Activated CD4-positive, alpha-beta T cell treated with anti-CD3 and anti-CD28 coated beads for 48 hours (primary cell): Measurements from ENCODE around the gene ETV3L.
"Not testable (repeated sequence)": the region's sequence is repeated elsewhere in the genome, so short reads cannot be mapped to it uniquely, and the experiment has no call there.

Experiments used
- DNase-seq: peaks from one replicate; pipeline ENCODE4 v3.0.0-alpha.2; 2020

Gene ETV3L

DNA sequence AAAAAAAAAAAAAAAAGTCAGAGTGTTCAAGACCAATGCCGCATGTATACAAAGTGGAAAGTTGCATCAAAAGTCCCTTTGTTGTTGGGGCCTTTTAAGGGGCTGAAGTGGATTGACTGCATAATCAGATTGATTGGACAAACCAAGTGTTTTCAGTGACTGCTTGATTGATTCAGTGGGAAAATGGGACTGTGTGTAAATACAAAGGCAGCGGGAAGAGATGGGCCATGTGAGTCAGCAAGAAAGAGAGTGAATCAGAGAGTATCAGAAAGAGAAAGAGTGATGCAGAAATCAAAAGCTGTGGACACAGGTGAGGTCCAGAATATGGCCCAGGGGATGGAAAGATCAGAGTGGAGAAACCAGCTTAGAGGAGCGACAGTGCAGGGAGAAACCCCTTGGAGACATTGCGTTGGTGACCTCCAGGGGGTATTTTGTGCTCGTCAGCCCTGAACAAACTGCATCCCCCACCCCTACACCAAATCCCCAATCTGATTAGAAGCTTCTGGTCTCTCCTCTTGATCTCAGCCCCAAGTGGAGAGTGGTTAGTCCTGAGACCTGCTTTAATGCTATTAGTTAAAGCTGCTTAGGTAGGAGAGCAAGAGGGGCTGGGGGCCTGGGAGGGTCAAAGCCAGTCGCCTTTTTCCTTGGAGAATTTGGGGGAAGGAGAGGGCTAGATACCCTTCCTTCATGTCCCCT lies 5.1 kb upstream of the ETV3L start:
- DNase-seq: no peak

DNA sequence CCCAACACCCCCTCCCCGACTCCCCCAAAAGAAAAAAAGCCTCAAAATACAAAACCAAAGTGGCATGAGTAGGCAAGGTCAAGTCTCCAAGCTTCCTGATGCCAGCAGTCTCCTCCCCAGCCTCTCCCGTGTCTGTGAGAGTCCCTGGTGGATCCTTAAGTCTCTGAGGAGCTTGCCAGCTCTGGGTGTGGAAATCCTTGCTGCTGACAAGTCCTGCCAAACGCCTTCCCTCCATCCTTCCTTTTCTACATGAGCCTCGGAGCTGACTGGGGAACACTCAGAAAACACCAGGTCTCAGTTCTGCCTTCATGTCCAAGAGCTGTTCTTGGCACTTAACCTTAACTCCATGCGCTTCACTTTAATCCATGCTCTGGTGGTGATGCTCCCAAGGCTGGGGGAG lies 3.7 kb upstream of the ETV3L start:
- DNase-seq: no peak

DNA sequence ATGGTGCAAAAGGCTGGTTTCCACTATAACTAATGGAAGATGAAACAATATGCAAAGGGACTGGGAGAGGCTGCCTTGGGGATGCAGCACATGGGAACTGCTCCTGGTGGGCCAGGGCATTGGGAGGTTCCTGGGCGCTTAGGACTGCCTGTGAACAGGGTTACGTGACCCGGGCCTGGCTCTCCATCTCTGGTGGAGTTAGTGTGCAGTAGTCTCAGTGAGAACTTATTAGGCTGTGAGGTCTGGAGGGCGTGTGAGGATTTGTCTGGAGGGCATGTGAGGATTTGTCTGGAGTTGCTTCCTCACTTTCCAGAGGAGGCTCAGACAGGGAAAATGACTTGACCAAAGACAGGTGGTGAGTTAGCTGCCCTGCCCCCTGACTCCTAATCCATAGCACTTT lies 1.5 kb upstream of the ETV3L start:
- DNase-seq: no peak

DNA sequence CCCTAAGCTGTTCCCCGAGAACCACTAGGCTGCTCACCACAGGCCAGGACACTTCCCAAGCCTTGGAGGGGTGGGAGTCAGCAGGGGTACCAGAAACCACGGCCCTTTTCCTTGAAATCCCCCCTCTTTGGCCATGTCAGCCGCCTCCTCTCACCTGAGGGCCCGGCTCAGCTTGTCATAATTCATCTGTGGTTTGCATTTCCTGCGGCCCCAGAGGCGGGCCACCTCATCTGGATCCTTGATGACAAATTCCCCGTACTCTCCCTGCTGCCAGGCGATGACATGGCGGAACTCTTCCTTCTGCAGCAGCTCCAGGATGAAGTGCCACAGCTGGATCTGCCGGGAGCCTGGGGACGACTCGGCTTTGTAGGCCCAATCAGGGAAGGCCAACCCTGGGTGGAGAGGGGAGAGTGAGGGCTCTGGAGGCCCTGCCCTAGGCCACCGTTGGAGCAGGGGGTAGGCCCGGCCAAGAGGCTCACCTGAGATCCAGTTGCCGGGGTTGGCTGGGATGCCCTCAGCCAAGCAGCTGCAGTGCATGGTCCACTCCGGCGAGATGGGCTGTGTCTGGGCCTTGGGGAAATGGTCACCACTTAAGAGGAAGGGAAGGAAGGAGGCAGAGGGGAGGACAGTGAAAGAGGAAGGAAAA lies 498 bp downstream of the ETV3L start:
- not testable (repeated sequence) for DNase-seq

DNA sequence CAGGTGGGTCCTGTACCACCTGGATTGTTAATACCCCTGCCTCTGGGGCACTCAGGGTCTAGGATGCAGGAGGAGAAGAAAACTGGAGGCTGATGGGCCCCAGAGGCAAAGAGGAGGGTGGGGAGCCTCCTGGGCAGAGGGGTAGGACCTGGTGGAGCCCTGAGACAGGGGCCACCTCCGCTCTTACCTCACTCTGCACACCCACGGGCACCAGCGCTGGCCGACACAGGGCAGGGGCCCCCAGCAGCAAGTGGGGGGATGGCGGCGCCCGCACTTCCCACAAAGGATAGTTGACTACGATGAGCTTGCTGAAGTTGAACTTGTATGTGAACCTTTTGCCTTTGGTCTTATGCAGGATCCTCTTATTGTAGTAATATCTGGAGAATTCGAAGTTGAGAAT lies 1.1 kb downstream of the ETV3L start:
- no peak for DNase-seq

DNA sequence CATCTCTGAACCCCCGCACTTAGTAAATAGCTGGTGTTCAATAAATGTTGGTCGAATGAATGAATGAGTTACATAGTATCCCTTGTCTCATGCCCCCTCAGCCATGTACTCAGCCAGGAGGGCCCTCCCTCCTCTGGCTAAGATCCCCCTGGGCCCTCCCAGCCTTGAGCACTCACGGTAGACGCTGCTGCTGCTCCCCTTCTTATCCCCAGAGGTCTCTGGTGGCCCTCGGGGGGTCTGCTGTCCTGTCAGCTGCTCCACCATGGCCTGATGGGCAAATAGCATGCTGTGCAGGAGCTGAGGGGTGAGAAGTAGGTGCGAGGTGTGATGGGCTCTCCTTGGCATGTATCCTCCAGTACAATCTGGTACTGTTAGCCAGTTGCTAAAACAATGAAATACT lies 1.9 kb downstream of the ETV3L start:
- DNase-seq: no peak

DNA sequence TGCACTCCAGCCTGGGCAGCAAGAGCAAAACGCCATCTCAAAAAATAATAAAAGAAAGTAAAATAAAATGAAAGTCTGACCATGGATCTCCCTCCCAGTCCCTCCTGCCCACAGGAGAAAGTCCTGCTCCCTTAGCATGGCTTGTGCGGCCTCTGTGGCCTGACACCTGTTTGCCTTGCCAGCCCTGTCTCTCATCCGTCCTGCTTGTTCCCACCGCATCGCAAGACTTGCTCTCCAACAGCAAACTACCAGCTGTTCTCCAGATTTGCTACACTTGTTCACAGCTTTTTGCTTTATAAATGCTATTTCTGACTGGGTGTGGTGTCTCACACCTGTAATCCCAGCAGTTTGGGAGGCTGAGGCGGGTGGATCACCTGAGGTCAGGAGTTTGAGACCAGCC lies 2.7 kb downstream of the ETV3L start:
- DNase-seq: no peak

DNA sequence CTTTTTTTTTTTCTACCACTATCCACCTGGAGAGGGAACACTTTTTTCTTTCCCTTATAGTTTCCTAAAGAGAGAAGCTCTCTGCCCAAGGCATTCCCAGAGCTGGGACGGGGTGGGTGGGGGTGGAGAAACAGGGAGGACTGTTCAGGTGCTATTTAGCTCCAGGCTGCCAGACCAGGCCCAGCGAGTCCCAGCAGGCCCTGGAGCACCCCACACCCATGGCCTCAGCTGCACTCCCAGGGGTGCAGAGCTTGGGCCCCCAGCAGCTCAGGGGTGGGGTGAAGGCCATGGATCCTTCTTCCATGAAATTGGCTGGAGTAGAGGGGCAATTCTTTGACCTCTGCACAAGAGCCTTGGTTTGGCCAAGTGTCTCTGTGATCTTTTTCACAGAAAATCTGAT lies 4.1 kb downstream of the ETV3L start:
- DNase-seq: no peak

DNA sequence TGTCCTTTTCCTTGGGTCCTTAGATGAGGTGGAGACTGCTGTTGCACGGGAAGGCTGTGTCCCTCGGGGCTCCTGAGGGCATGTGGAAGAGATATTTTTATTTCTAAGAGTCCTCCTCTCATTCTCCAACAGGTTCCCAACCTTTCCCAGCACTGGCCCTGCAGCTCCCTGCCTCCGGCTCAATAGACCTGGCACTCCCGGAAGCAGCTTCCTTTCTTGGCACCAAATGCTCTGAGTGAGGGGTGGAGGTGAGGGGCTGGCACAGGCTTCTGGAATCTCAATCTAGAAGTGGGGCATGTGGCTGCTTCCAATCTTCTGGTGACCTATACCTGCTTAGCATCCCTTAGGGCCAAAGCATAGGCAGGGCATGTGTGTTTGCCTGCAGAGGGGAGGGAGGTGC lies 4.5 kb downstream of the ETV3L start:
- DNase-seq: no peak

DNA sequence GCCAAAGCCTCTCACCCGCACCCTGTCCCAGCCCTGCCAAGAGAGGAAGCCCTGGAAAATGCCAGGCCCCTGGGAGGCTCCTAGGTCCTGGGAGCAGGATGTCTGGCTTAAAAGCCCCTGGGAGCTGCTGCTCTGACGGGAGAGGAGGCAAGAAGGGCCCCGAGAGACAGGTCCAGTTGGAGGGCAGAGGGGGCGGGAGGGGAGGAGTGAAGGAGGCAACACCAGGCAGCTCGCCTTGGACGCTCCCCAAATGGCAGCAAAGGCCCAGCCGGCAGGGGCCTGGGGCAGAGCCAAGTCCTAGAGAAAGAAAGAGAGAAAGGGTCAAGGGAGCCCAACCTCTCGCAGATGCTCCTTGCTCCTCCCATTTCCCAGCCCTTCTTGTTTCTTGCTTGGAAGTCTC lies 6.8 kb downstream of the ETV3L start:
- DNase-seq: no peak

DNA sequence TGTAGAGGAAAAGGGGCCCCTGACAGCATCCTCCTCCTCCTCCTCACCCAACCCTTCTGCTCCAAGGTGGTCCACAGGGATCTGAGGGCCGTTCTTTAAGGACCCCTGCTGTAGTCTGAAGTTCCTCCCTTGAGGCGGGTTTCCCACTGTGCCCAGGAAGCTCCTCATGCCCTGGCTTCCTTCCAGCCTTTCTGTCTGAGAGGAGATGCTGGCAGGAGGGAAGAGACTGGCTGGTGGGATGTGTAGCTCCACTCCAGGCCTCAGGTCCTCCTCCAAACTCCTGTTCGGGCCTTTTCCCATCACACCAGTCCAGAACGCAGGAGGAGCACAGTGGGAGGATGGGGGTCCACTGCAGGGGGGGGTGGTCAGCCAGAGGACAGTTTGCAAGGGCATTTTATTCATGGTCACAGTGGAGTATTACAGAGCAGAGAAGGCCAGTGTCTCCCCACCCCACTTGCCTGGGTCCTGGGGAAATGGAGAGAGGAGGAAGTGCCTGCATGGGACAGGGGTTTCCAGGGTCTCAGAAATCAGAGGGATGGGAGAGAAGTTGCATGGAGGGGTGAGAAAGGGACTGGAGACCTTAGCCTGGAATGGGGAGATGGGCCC lies 7.8 kb downstream of the ETV3L start:
- no peak for DNase-seq

DNA sequence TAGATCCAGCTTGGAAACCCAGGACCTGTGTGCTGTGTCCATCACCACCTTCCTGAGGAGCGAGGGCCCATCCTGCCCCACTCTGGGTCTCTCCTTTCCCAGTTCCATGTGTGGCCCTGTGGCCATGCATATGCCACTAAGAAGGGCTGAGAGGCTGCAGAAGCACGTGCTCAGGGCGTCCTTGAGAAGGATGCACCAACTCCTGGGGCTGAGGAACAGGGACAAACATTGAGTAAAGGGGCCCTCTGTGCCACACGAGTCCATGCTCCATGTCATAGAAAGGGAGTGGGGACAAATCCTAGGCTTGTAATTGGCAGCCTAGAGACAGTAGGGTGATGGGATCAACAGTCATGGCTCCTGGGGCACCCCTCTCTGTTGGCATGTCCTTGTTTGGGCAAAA lies 8.4 kb downstream of the ETV3L start:
- no peak for DNase-seq

DNA sequence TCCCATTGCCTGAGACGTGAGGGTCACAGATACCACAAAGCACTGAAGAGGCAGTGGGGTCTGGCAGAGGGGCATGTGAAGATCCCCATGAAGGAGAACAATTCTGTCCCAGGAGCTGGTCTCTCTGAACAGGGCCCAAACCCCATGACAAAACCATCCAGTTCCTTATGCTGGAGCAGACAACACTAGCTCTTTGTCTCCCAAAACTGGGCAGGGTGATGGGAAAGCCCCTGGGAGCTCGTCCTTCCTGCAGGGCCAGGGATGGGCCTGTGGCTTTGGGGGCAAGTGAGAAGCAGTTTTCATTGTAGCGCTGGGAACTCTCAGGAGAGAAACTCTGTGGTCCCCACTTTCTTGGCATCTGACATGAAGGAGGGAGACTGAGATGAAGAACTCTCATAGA lies 8.8 kb downstream of the ETV3L start:
- no peak for DNase-seq

DNA sequence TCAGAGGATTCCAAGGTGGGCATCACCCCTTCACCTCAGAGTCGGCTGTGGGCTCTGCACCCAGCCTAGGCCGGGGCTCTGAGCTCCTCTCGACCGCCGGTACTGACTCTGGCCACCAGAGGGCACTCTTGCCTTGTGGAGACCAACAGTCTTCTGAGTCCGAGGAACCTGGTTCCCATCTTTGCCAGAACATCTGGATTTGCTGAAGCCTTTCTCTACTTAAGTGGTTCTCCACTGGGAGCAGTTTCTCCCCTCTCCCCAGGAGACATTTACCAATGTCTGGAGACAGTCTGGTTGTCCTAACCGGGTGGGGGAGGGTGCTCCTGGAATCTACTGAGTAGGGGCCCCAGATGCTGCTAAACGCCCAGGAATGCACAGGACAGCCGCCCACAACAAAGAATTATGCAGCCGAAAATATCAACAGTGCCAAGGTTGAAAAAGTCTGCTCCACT lies 9.4 kb downstream of the ETV3L start:
- DNase-seq: peak; percentile 93

DNA sequence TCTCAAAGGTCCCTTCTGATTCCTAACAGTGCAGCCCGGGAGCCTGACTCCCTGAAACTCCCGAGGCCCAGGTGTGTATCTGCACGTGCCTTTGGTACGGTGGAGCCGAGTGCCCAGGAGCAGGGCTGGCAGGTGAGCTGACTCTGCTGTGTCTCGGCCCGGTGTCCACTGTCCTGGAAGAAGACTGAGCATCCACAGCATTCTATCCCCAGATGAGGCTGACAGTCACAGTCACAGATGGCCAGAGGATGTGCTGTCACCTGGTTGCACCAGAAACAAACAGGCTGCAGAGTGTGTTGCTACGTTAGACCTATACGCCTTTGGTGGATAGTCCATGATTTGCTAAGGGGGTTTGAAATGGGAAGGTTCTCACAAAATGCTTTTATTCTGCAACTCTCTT lies 9.8 kb downstream of the ETV3L start:
- DNase-seq: no peak

DNA sequence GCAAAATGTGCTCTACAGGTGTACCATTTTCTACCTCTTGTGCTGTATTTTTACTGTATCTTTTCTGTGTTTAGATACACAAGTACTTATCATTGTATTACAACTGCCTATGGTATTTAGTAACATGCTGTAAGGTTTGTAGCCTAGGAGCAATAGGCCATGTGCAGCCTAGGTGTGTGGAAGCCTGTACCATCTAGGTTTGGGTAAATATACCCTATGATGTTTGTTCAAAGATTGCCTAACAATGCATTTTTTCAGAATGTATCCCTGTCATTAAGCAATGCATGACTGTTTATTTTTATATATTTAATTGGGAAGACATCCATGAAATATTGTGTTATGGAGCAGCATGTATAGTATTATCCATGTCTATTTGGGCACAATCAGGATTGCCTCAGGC lies 11.0 kb downstream of the ETV3L start:
- DNase-seq: no peak

DNA sequence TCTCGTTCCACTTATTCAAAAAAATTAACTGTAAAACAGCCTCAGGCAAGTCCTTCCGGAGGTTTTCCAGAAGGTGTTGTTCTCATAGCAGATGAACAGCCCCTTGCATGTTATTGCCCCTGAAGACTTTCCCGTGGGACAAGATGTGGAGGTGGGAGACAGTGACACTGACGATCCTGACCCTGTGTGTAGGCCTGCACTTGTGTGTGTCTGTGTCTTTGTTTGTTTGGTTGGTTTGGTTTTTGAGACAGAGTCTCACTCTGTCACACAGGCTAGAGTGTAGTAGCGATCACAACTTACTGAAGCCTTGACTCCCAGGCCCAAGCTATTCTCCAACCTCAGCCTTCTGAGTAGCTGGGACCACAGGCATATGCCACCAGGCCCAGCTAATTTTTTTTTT lies 12.6 kb downstream of the ETV3L start:
- DNase-seq: no peak

DNA sequence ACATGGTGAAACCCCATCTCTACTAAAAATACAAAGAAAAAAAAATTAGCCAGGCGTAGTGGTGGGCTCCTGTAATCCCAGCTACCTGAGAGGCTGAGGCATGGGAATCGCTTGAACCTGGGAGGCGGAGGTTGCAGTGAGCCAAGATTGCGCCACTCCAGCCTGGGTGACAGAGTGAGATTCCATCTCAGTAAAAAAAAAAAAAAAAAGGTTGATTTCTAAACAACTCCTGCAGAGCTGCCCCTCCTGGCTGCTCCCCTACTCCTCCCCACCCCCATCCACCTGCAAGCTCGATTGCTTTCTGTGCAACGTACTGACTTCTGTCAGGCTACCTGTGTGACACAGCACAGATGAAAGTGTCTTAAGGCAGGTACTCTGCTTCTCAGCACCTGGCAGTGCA lies 13.3 kb downstream of the ETV3L start:
- no peak for DNase-seq

DNA sequence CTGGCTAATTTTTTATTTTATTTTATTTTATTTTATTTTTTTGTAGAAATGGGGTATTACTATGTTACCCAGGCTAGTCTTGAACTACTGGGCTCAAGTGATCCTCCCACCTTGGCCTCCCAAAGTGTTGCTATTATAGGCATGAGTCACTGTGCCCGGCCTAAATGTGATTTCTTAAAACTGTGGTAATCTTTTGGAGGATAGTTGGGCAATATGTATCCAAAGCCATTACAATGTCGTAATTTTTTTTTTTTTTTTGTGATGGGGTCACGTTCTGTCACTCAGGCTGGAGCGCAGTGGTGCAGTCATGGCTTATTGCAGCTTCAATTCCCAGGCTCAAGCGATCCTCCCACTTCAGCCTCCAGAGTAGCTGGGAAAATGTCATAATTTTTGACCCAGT lies 14.2 kb downstream of the ETV3L start:
- DNase-seq: no peak

DNA sequence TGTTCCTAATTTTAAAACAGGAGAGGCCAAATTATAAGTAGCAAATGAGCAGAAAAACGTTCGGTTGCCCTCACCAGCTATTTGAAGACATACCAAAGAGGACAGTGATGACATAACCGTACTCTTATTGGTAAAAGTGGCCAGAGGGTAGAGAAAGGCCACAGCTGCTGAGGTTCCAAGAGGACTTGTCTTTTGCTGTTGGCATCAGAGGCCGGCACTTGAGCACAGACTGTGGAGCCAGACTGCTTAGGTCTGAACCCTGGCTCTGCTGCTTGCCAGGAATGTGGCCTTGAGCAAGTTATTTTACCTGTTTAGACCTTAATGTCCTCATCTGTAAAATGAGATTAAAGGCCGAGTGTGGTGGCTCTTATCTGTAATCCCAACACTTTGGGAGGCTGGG lies 14.9 kb downstream of the ETV3L start:
- no peak for DNase-seq

DNA sequence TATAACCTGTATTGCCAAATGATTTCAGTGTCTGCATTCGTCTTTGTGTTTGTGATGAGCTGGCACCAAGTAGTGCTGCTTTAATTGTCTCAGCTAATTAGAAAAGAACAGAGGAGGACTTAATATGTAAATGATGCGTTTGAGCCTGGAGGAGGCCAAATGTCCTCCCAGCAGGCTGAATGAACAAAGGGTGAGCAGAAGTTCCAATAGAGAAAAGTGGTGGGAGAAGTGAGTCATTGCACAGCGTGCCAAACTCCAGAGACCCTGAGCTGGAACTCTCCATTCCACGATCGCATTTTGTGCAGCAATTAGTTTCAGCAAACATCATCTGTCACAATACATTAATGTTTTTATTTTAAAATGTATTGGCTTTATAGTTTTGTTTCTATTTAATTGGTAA lies 17.9 kb downstream of the ETV3L start:
- DNase-seq: no peak

DNA sequence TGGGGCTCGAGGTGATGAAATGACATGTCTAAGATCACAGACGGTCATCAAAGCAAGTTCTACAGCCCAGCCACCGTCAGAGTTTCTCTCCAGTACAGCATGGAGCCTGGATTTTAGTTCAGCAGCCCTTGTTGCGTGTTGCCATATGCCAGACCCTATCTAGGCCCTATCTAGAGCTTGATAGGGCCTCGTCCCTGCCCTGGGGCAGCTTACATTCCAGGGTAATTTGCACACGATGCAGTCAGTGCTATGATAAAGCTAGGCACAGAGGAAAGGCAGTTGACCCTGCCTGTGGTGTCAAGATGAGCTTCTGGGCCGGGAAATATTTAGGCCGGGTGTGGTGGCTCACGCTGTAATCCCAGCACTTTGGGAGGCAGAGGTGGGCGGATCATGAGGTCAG lies 18.9 kb downstream of the ETV3L start:
- no peak for DNase-seq

DNA sequence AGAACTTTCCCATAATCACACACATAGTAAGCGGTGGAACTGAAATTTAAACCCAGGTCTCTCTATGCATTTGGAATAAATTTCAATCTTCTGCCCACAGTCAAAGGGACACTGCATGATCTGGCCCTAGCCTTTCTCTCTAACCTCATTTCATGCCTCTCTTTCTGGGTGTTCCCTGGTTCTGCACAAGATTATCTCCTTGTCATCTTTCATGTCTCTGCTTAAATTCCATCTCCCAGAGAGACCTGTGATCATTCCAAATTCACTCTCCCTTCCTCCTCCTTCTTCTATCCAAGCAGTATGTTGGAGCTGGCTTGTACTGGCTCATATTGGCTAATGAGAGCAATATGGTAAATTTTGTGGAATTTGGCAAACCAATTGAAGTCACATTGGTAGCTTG lies 22.2 kb downstream of the ETV3L start:
- DNase-seq: no peak

DNA sequence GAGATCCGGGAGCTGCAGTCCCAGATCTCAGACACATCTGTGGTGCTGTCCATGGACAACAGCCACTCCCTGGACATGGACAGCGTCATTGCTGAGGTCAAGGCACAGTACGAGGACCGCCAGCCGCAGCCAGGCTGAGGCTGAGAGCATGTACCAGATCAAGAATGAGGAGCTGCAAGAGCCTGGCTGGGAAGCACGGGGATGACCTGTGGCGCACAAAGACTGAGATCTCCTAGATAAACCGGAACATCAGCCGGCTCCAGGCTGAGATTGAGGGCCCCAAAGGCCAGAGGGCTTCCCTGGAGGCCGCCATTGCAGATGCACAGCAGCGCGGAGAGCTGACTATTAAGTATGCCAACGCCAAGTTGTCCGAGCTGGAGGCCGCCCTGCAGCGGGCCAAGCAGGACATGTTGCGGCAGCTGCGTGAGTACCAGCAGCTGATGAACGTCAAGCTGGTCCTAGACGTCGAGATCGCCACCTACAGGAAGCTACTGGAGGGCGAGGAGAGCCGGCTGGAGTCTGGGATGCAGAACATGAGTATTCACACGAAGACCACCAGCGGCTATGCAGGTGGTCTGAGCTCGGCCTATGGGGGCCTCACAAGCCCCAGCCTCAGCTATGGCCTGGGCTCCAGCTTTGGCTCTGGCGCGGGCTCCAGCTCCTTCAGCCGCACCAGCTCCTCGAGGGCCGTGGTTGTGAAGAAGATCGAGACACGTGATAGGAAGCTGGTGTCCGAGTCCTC lies 25.5 kb downstream of the ETV3L start:
- peak; percentile 60 for DNase-seq
